Prostate gland (tissue), 2 donors: ENCODE data around the gene CTR9. TPM values are rescaled to one million over a fixed set of nuclear protein-coding genes. Genes with fewer than 3 reads are reported as not detected.
A peak's percentile ranks its signal among the peaks of the same experiment; 100 is the strongest.

Source experiments
- DNase-seq: peaks from one replicate; pipeline ENCODE4 v3.0.0-alpha.2; 2019; ENCODE audit warnings: low spot score
- H3K27ac ChIP-seq, 2 donors: fragments of 200-600 bp; sonication (generic); 2 replicates each; pipeline ENCODE4 v1.5.1; 2017 to 2019
- H3K27me3 ChIP-seq: fragments of 200-600 bp; sonication (generic); replicated peaks from 2 replicates; pipeline ENCODE4 v1.5.1; 2019; ENCODE audit not compliant: insufficient read depth
- H3K36me3 ChIP-seq, 2 donors: fragments of 200-600 bp; sonication (generic); 1 replicate in 1 of 2; 2 replicates in 1 of 2; pipeline versions ENCODE4 v1.5.1 to v1.8.1; 2017 to 2019
- H3K4me1 ChIP-seq: fragments of 200-600 bp; sonication (generic); replicated peaks from 2 replicates; pipeline ENCODE4 v1.5.1; 2019
- H3K4me3 ChIP-seq, 2 donors: fragments of 200-600 bp; sonication (generic); 2 replicates each; pipeline ENCODE4 v1.5.1; 2017 to 2019
- H3K9me3 ChIP-seq: fragments of 200-600 bp; sonication (generic); 2 replicates; pipeline ENCODE4 v1.5.1; 2017
- CTCF ChIP-seq, 4 experiments: fragments of 200-600 bp in 2 of 4; fragments of 450-650 bp in 2 of 4; sonication (generic) in 2 of 4; IDR thresholded peaks; 1 replicate in 3 of 4; 2 replicates in 1 of 4; pipeline ENCODE4 v1.5.1; 2016 to 2019; ENCODE audit warnings: antibody characterized with exemption in 4 of 4, mild to moderate bottlenecking in 2 of 4, moderate library complexity in 2 of 4
- POLR2A ChIP-seq: fragments of 450-650 bp; IDR thresholded peaks from one replicate; pipeline ENCODE4 v1.6.1; 2016; ENCODE audit warnings: antibody characterized with exemption, mild to moderate bottlenecking
- POLR2AphosphoS5 ChIP-seq: sonication (generic); formaldehyde crosslinking; IDR thresholded peaks from one replicate; pipeline ENCODE4 v1.6.1; 2017; ENCODE audit warnings: antibody characterized with exemption
- WGBS: methylation state at CpG from one replicate; pipeline ENCODE4 v1.1.5; 2018; 5-methylcytosine and 5-hydroxymethylcytosine counted together
- intact Hi-C: fragments of 100-400 bp; cut with DNase I; formaldehyde crosslinking; loops from one replicate; pipeline ENCODE4 v1.14.2; 2022
- total RNA-seq, 2 donors: library from RNA; depleted of rRNA; stranded (reverse); fragments of >200 nt; gene quantifications; one replicate each; pipeline ENCODE4 v1.1.0, GENCODE V29; 2016

The CTR9 gene
- total RNA-seq, 2 donors from 2014 or later = 23.6 to 28.3 TPM

GRCh38 chr11:10803676-10804075, 52.6 kb downstream of the CTR9 start:
- TF ChIP-seq POLR2AphosphoS5 = no peak
- TF ChIP-seq CTCF (IDR thresholded peaks at IDR 0.05) = no peak
- no peak for TF ChIP-seq POLR2A
- Histone ChIP-seq H3K27ac (no peak overlapping the region), H3K27me3 (no peaks in the 10 kb centered on the region), H3K4me3 (no peak overlapping the region), H3K4me1 (peaks cover 10% of the 10 kb centered on the region), H3K9me3 (no peaks in the 10 kb centered on the region), H3K36me3 (peaks cover 38 to 45% of the 10 kb centered on the region in 2 donors)
- intact Hi-C loops = no loop called here
- DNase-seq = no peak
- WGBS = 76% methylated on average over 6 of the region's 6 CpGs

- Histone ChIP-seq H3K36me3 (peaks cover 24 to 27% of the 10 kb centered on the region in 2 donors), H3K4me3 (peak overlapping the region in 1 of 2 donors; percentile 4), H3K27me3 (no peaks in the 10 kb centered on the region), H3K27ac (no peak overlapping the region), H3K9me3 (no peaks in the 10 kb centered on the region), H3K4me1 (peaks cover 10% of the 10 kb centered on the region)
- DNase-seq = no peak
- 66% methylated on average over 8 of the region's 8 CpGs for WGBS
- TF ChIP-seq CTCF (IDR thresholded peaks at IDR 0.05) (no peak), POLR2A (no peak), POLR2AphosphoS5 (no peak)
- intact Hi-C loops = no loop called here
These were observed 54.7 kb downstream of the CTR9 start for GRCh38 chr11:10805741-10806140.

GRCh38 chr11:10806206-10806605, 55.2 kb downstream of the CTR9 start:
- peaks cover 24 to 25% of the 10 kb centered on the region in 2 donors for H3K36me3 ChIP-seq
- H3K4me1 ChIP-seq = peaks cover 10% of the 10 kb centered on the region
- TF ChIP-seq POLR2AphosphoS5 (no peak), POLR2A (no peak), CTCF (IDR thresholded peaks at IDR 0.05) (no peak)
- intact Hi-C loops = no loop called here
- H3K4me3 ChIP-seq = peak overlapping the region in 1 of 2 donors; percentile 4
- no peak for DNase-seq
- H3K9me3 ChIP-seq = no peaks in the 10 kb centered on the region
- 65% methylated on average over 4 of the region's 4 CpGs for WGBS
- H3K27me3 ChIP-seq = no peaks in the 10 kb centered on the region
- no peak overlapping the region for H3K27ac ChIP-seq

- Histone ChIP-seq H3K4me3 (peak overlapping the region; percentile 73 to 81), H3K9me3 (no peaks in the 10 kb centered on the region), H3K27ac (peak overlapping the region; percentile 94 to 97), H3K36me3 (peaks cover 19 to 21% of the 10 kb centered on the region in 2 donors), H3K27me3 (no peaks in the 10 kb centered on the region), H3K4me1 (peaks cover 10% of the 10 kb centered on the region)
- under 1% methylated on average over 39 of the region's 39 CpGs for WGBS
- peak; percentile 31 for DNase-seq
- intact Hi-C loops = loop anchor here (1.0 to 2.0 kb wide), 2 partner anchors 50 to 123 kb away; no protein-coding TSS in a partner anchor
- TF ChIP-seq POLR2AphosphoS5 (peak; percentile 5), CTCF (IDR thresholded peaks at IDR 0.05) (no peak), POLR2A (no peak)
These were observed 56.6 kb downstream of the CTR9 start for GRCh38 chr11:10807493-10808234.

- intact Hi-C loops = loop anchor here (1.0 to 2.0 kb wide), 2 partner anchors 49 to 123 kb away; no protein-coding TSS in a partner anchor
- 1% methylated on average over 36 of the region's 36 CpGs for WGBS
- no peaks in the 10 kb centered on the region for H3K27me3 ChIP-seq
- no peaks in the 10 kb centered on the region for H3K9me3 ChIP-seq
- TF ChIP-seq CTCF (IDR thresholded peaks at IDR 0.05) = no peak
- no peak for TF ChIP-seq POLR2AphosphoS5
- no peak for TF ChIP-seq POLR2A
- peaks cover 17% of the 10 kb centered on the region in 2 donors for H3K36me3 ChIP-seq
- DNase-seq = peak; percentile 6
- H3K4me3 ChIP-seq = peak overlapping the region; percentile 73 to 81
- peak overlapping the region; percentile 94 to 97 for H3K27ac ChIP-seq
- peaks cover 10% of the 10 kb centered on the region for H3K4me1 ChIP-seq
These were observed 57.1 kb downstream of the CTR9 start for GRCh38 chr11:10808235-10808552.
